IMR-90 (cell line): ENCODE measurements around the gene IL4R. TPM values are rescaled to one million over a fixed set of nuclear protein-coding genes. Genes with fewer than 3 reads are reported as not detected.

ENCODE experiments used
- ATAC-seq: fragments of 200-7000 bp; cut with Tn5 transposase; 2 replicates; pipeline ENCODE4 v1.9.1; 2020; ENCODE audit warnings: low read depth, mild to moderate bottlenecking, moderate library complexity
- BruUV-seq: library from RNA; stranded (reverse); fragments of 400-500 nt; replicated peaks from 2 replicates; lab custom pipeline; 2021; lab: Mats Ljungman, UMichigan
- CTCF ChIA-PET: fragments of 300-600 bp; formaldehyde crosslinking; extraction: SDS; loops from one replicate; lab custom pipeline; 2021; ENCODE audit warnings: antibody characterized with exemption; lab: Yijun Ruan, JAX
- POLR2A ChIA-PET: fragments of 300-600 bp; sonication (Branson Sonifier 250); formaldehyde crosslinking; loops from one replicate; lab custom pipeline; 2022; ENCODE audit warnings: antibody characterized with exemption; ENCODE audit not compliant: unreplicated experiment; lab: Charles Lee
- DNase-seq: peaks from one replicate; pipeline ENCODE4 v3.0.0; 2013
- H2AFZ ChIP-seq: replicated peaks from 2 replicates; pipeline ENCODE3; 2013; ENCODE audit warnings: low read length, mild to moderate bottlenecking; ENCODE audit not compliant: poor library complexity
- H2AK5ac ChIP-seq: 2 replicates; pipeline ENCODE4 v1.6.1; 2013; ENCODE audit warnings: low read depth, low read length, inconsistent platforms
- H2AK9ac ChIP-seq: replicated peaks from 2 replicates; pipeline ENCODE3; 2013; ENCODE audit warnings: mild to moderate bottlenecking, low read depth, low read length, moderate library complexity; ENCODE audit not compliant: poor library complexity
- H2BK120ac ChIP-seq: 2 replicates; pipeline ENCODE4 v1.6.1; 2013; ENCODE audit warnings: low read depth, low read length, inconsistent platforms
- H2BK15ac ChIP-seq: 3 replicates; pipeline ENCODE4 v1.6.1; 2013; ENCODE audit warnings: low read depth, low read length, inconsistent platforms
- H2BK20ac ChIP-seq: 2 replicates; pipeline ENCODE4 v1.6.1; 2013; ENCODE audit warnings: low read depth, mild to moderate bottlenecking, inconsistent platforms, low read length, moderate library complexity
- H2BK5ac ChIP-seq: 2 replicates; pipeline ENCODE4 v1.6.1; 2013; ENCODE audit warnings: mild to moderate bottlenecking, low read depth, low read length, inconsistent platforms; ENCODE audit not compliant: poor library complexity, severe bottlenecking
- H3K14ac ChIP-seq: replicated peaks from 2 replicates; pipeline ENCODE4 v1.6.1; 2013; ENCODE audit warnings: low read depth, low read length, inconsistent platforms
- H3K18ac ChIP-seq: 2 replicates; pipeline ENCODE4 v1.6.1; 2013; ENCODE audit warnings: low read depth, low read length, control low read depth
- H3K23ac ChIP-seq: 2 replicates; pipeline ENCODE4 v1.6.1; 2013; ENCODE audit warnings: low read depth, low read length, inconsistent platforms
- H3K27ac ChIP-seq: 2 replicates; pipeline ENCODE4 v1.5.1; 2013; ENCODE audit warnings: mild to moderate bottlenecking, control low read depth, low read length; ENCODE audit not compliant: insufficient read depth
- H3K27me3 ChIP-seq: 2 replicates; pipeline ENCODE4 v1.6.1; 2013; ENCODE audit warnings: low read length; ENCODE audit not compliant: control insufficient read depth, insufficient read depth
- H3K36me3 ChIP-seq: 2 replicates; pipeline ENCODE4 v1.6.1; 2013; ENCODE audit warnings: low read length, mixed read lengths; ENCODE audit not compliant: control insufficient read depth, insufficient read depth
- H3K4ac ChIP-seq: 2 replicates; pipeline ENCODE4 v1.6.1; 2013; ENCODE audit warnings: low read depth, low read length, inconsistent platforms
- H3K4me1 ChIP-seq: 2 replicates; pipeline ENCODE4 v1.6.1; 2013; ENCODE audit warnings: low read length, mixed read lengths; ENCODE audit not compliant: control insufficient read depth, insufficient read depth
- H3K4me2 ChIP-seq: 2 replicates; pipeline ENCODE4 v1.6.1; 2013; ENCODE audit warnings: low read depth, mild to moderate bottlenecking, control low read depth, low read length, moderate library complexity
- H3K4me3 ChIP-seq: 2 replicates; pipeline ENCODE4 v1.5.1; 2013; ENCODE audit warnings: low read depth, mild to moderate bottlenecking, control low read depth, low read length, moderate library complexity; ENCODE audit not compliant: insufficient read depth
- H3K56ac ChIP-seq: 2 replicates; pipeline ENCODE4 v1.6.1; 2013; ENCODE audit warnings: low read length, inconsistent platforms; ENCODE audit not compliant: insufficient read depth; ENCODE audit errors: extremely low read depth
- H3K79me1 ChIP-seq, 2 experiments: 2 replicates each; pipeline ENCODE4 v1.6.1; 2013; ENCODE audit warnings: low read length in 2 of 2, inconsistent platforms in 1 of 2, low read depth in 1 of 2
- H3K9ac ChIP-seq: 2 replicates; pipeline ENCODE4 v1.6.1; 2013; ENCODE audit warnings: low read depth, low read length, control low read depth
- H3K9me1 ChIP-seq: 2 replicates; pipeline ENCODE4 v1.6.1; 2013; ENCODE audit warnings: low read length, inconsistent platforms; ENCODE audit not compliant: insufficient read depth
- H3K9me3 ChIP-seq: 2 replicates; pipeline ENCODE4 v1.6.1; 2013; ENCODE audit warnings: low read length; ENCODE audit not compliant: control insufficient read depth, insufficient read depth
- H4K20me1 ChIP-seq: 2 replicates; pipeline ENCODE4 v1.6.1; 2013; ENCODE audit warnings: low read length, inconsistent platforms; ENCODE audit not compliant: insufficient read depth
- H4K5ac ChIP-seq: 2 replicates; pipeline ENCODE4 v1.6.1; 2013; ENCODE audit warnings: mild to moderate bottlenecking, low read depth, low read length, control low read depth
- H4K8ac ChIP-seq, 2 experiments: 2 replicates each; pipeline ENCODE4 v1.6.1; 2013; ENCODE audit warnings: low read depth in 2 of 2, low read length in 2 of 2, control low read depth in 1 of 2, inconsistent platforms in 1 of 2
- H4K91ac ChIP-seq: 2 replicates; pipeline ENCODE4 v1.6.1; 2013; ENCODE audit warnings: low read depth, low read length, inconsistent platforms; ENCODE audit not compliant: insufficient read depth
- CHD1 ChIP-seq: IDR thresholded peaks from 2 replicates; pipeline ENCODE4 v1.6.1; 2012; ENCODE audit warnings: low read depth, low read length, improper control_type of control experiment
- FOS ChIP-seq: fragments of 150-350 bp; IDR thresholded peaks from 2 replicates; pipeline ENCODE4 v1.6.1; 2016; ENCODE audit warnings: low read depth, low read length
- NFE2L2 ChIP-seq: fragments of 150-350 bp; IDR thresholded peaks from 2 replicates; pipeline ENCODE4 v1.6.1; 2016; ENCODE audit warnings: low read depth, mild to moderate bottlenecking, low read length
- POLR2A ChIP-seq: IDR thresholded peaks from 2 replicates; pipeline ENCODE4 v1.6.1; 2012; ENCODE audit warnings: mild to moderate bottlenecking, low read depth, low read length
- WGBS, 2 experiments: methylation state at CpG; one replicate each; pipeline versions ENCODE4 v1.1.5 to v1.1.7; 2013; ENCODE audit warnings: missing lambda C conversion rate in 2 of 2; ENCODE audit not compliant: insufficient read length in 1 of 2; ENCODE audit errors: extremely low coverage in 2 of 2; 5-methylcytosine and 5-hydroxymethylcytosine counted together
- dilution Hi-C: fragments of 300-500 bp; cut with HindIII; formaldehyde crosslinking; loops from one replicate; pipeline ENCODE4 v1.14.3; 2018; ENCODE audit warnings: low sequenced_read_pairs; ENCODE audit not compliant: unreplicated experiment
- in situ Hi-C: fragments of 300-500 bp; cut with MboI; formaldehyde crosslinking; loops from 3 replicates; pipeline ENCODE4 v1.14.3; 2019; ENCODE audit warnings: low sequenced_read_pairs, inconsistent platforms, mixed read lengths
- intact Hi-C: fragments of 100-400 bp; cut with micrococcal nuclease; formaldehyde crosslinking; loops from 2 replicates; pipeline ENCODE4 v1.10.0; 2022
- polyA plus RNA-seq, 3 experiments: library from polyadenylated mRNA; depleted of rRNA; stranded (reverse); fragments of >200 nt; gene quantifications; 2 replicates each; pipeline ENCODE4 v1.2.3, GENCODE V29; 2012; ENCODE audit warnings: low replicate concordance in 1 of 3
- total RNA-seq: library from RNA; depleted of rRNA; stranded (reverse); fragments of >200 nt; gene quantifications from 2 replicates; pipeline ENCODE4 v1.2.3, GENCODE V29; 2012
- TF ChIP-seq, protein P1 (sequence below): conservative IDR thresholded peaks from 2 replicates; pipeline ENCODE4 v1.5.1; 2012; ENCODE audit warnings: mild to moderate bottlenecking, low read depth, low read length, improper control_type of control experiment

The IL4R gene
- total and polyA plus RNA-seq, 2 of the 4 experiments (the other 2 are of a cell fraction): 6.3 to 18.7 TPM

DNA sequence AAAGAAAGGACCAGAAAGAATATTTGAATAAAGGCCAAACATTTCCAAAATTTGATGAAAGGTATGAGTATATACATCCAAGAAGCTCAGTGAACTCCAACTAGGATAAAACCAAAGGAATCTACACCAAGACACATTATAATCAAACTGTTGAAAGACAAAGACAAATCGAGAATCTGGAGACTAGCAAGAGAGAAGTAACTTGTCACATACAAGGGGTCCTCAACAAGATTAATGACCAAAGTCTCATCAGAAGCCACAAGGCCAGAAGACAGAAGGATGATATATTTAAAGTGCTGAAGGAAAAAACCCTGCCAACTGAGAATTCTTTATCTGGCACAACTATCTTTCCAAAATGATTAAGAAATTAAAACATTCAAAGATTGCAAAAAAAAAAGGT lies 78.9 kb downstream of the IL4R start:
- Histone ChIP-seq H2BK5ac (no peak overlapping the region), H3K4me1 (no peaks in the 10 kb centered on the region), H4K8ac (no peak overlapping the region), H2AFZ (no peak overlapping the region), H3K4ac (no peak overlapping the region), H4K91ac (no peak overlapping the region), H3K14ac (no peak overlapping the region), H3K9me3 (peaks cover 5% of the 10 kb centered on the region; the same call in 1 of the 2 replicates), H3K27me3 (no peaks in the 10 kb centered on the region), H3K9me1 (no peaks in the 10 kb centered on the region), H4K5ac (no peak overlapping the region), H2AK9ac (no peak overlapping the region), H4K20me1 (no peaks in the 10 kb centered on the region), H3K27ac (no peak overlapping the region), H2BK15ac (no peak overlapping the region), H3K18ac (no peak overlapping the region), H2BK20ac (no peak overlapping the region), H3K79me1 (no peaks in the 10 kb centered on the region), H3K9ac (no peak overlapping the region), H3K23ac (no peak overlapping the region), H2AK5ac (no peak overlapping the region), H3K36me3 (no peaks in the 10 kb centered on the region), H3K4me2 (no peak overlapping the region), H3K56ac (no peak overlapping the region), H3K4me3 (no peak overlapping the region), H2BK120ac (no peak overlapping the region)
- TF ChIP-seq FOS: no peak
- no peak for TF ChIP-seq NFE2L2
- TF ChIP-seq CHD1: no peak
- TF ChIP-seq POLR2A: no peak
- TF ChIP-seq, protein P1, sequence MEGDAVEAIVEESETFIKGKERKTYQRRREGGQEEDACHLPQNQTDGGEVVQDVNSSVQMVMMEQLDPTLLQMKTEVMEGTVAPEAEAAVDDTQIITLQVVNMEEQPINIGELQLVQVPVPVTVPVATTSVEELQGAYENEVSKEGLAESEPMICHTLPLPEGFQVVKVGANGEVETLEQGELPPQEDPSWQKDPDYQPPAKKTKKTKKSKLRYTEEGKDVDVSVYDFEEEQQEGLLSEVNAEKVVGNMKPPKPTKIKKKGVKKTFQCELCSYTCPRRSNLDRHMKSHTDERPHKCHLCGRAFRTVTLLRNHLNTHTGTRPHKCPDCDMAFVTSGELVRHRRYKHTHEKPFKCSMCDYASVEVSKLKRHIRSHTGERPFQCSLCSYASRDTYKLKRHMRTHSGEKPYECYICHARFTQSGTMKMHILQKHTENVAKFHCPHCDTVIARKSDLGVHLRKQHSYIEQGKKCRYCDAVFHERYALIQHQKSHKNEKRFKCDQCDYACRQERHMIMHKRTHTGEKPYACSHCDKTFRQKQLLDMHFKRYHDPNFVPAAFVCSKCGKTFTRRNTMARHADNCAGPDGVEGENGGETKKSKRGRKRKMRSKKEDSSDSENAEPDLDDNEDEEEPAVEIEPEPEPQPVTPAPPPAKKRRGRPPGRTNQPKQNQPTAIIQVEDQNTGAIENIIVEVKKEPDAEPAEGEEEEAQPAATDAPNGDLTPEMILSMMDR: no peak
- CTCF ChIA-PET: no interaction called here
- no TSS peak for BruUV-seq
- intact Hi-C loops (no loop called here), in situ Hi-C loops (loop anchor here (25.0 kb wide), 1 partner anchor 1555 kb away; no protein-coding TSS in a partner anchor), dilution Hi-C loops (no loop called here)
- no CpG with 5 or more reads among the region's 1 CpG for WGBS, 2 experiments
- DNase-seq: no peak
- ATAC-seq: no peak
- POLR2A ChIA-PET: no interaction called here
